SU-DHL-6 (cell line): Measurements from ENCODE around the gene NFATC1.

Experiments
- CTCF ChIP-seq: fragments of 200-600 bp; sonication (generic); IDR thresholded peaks from one replicate; pipeline ENCODE4 v1.5.1; 2017; ENCODE audit warnings: antibody characterized with exemption, mild to moderate bottlenecking, low read length, moderate library complexity; ENCODE audit not compliant: insufficient read depth, poor library complexity, severe bottlenecking
- EZH2phosphoT487 ChIP-seq: fragments of 200-600 bp; sonication (generic), shearing (Covaris generic); conservative IDR thresholded peaks from 2 replicates; pipeline ENCODE4 v1.6.1; 2018; ENCODE audit warnings: mild to moderate bottlenecking, antibody characterized with exemption, low read length, moderate library complexity, mixed read lengths

GRCh38 chr18:79394534-79395307 lies 1.0 kb upstream of the NFATC1 start:
- TF ChIP-seq CTCF = no peak
- TF ChIP-seq EZH2phosphoT487 = no peak
